ENCODE data around the gene KDM8. TPM values are rescaled to one million over a fixed set of nuclear protein-coding genes. Genes with fewer than 3 reads are reported as not detected.
A peak's percentile ranks its signal among the peaks of the same experiment; 100 is the strongest.

KDM8 gene
- total and polyA plus RNA-seq, 2 donors (not counting 3 experiments of a cell fraction or from before 2014, with no cell fraction given): 5.1 to 8.4 TPM

DNA sequence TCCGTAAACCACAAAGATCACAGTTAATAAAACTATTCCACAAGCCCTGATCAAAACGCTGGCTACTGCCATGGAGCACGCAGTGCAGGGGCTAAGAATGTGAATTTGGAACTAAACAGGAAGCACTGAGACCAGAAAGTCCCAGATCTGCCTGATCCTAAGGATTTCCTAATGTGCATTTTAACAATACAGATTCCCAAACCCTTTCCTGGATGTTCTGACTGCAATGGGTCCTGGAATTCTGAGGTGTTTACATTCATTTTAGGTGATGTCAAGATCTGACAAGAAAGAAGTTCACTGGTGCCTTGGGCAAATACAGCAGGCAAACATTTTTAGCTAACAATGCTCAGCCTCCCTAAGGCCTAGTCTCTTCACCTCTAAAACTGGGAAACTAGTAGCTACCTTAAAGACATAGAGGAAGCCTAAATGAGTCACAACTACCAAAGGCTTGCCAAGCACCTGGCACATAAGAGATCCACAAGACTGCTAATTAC lies 55.0 kb downstream of the KDM8 start:
- intact Hi-C loops (cut with micrococcal nuclease): loop anchor here (1.0 kb wide), 4 partner anchors 10 to 28 kb away; partner anchors contain the start of gene NSMCE1
- Histone ChIP-seq H3K27ac (ENCODE audit: insufficient read depth, low read depth, low read length) (peak overlapping the region; percentile 59), H3K9me3 (replicated peaks; ENCODE audit: control insufficient read depth, insufficient read depth, low read length) (no peaks in the 10 kb centered on the region), H2AFZ (ENCODE audit: low read depth, low read length) (peak overlapping the region; percentile 52), H3K4me1 (ENCODE audit: control insufficient read depth, extremely low read depth, insufficient read depth, low read length) (peaks cover 50% of the 10 kb centered on the region), H3K4me3 (replicated peaks in 1 of 3; ENCODE audit: insufficient read depth in 1 of 3, low read depth in 1 of 3, low read length in 3 of 3) (no peak overlapping the region), H4K20me1 (replicated peaks; ENCODE audit: control insufficient read depth, extremely low read depth, insufficient read depth, low read length) (no peaks in the 10 kb centered on the region), H3K9ac (replicated peaks; ENCODE audit: extremely low read depth, insufficient read depth, low read length) (peak overlapping the region; percentile 1), H3K79me2 (ENCODE audit: control insufficient read depth, insufficient read depth, low read length) (no peaks in the 10 kb centered on the region), H3K27me3 (ENCODE audit: control insufficient read depth in 2 of 2, insufficient read depth in 2 of 2, low read length in 2 of 2) (no peaks in the 10 kb centered on the region), H3K9me1 (replicated peaks; ENCODE audit: control insufficient read depth, extremely low read depth, insufficient read depth, low read length) (no peaks in the 10 kb centered on the region), H3K36me3 (ENCODE audit: control insufficient read depth in 2 of 2, extremely low read depth in 1 of 2, insufficient read depth in 2 of 2, low read length in 2 of 2) (no peaks in the 10 kb centered on the region), H3K4me2 (ENCODE audit: insufficient read depth, low read length) (peak overlapping the region; percentile 43)
- TF ChIP-seq EZH2 (IDR thresholded peaks at IDR 0.05; ENCODE audit: borderline replicate concordance, low read depth, low read length, severe bottlenecking) (no peak), POLR2AphosphoS5 (IDR thresholded peaks at IDR 0.05; ENCODE audit: insufficient read depth, low read depth, low read length) (peak; percentile 33), GATA2 (IDR thresholded peaks at IDR 0.05; ENCODE audit: insufficient read depth, insufficient read length, low read depth, low read length) (no peak), FOS (IDR thresholded peaks at IDR 0.05; ENCODE audit: borderline replicate concordance, insufficient read depth, low read length) (peak; percentile 21), POLR2A (IDR thresholded peaks at IDR 0.05; ENCODE audit: low read depth, low read length) (no peak), MYC (IDR thresholded peaks at IDR 0.05; ENCODE audit: low read depth, low read length) (no peak), JUN (IDR thresholded peaks at IDR 0.05; ENCODE audit: borderline replicate concordance, insufficient read depth, insufficient read length, low read depth) (peak; percentile 32)
- TF ChIP-seq, protein P1, sequence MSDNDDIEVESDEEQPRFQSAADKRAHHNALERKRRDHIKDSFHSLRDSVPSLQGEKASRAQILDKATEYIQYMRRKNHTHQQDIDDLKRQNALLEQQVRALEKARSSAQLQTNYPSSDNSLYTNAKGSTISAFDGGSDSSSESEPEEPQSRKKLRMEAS (IDR thresholded peaks at IDR 0.05; ENCODE audit: insufficient read depth, insufficient read length): no peak
- TF ChIP-seq, protein P2, sequence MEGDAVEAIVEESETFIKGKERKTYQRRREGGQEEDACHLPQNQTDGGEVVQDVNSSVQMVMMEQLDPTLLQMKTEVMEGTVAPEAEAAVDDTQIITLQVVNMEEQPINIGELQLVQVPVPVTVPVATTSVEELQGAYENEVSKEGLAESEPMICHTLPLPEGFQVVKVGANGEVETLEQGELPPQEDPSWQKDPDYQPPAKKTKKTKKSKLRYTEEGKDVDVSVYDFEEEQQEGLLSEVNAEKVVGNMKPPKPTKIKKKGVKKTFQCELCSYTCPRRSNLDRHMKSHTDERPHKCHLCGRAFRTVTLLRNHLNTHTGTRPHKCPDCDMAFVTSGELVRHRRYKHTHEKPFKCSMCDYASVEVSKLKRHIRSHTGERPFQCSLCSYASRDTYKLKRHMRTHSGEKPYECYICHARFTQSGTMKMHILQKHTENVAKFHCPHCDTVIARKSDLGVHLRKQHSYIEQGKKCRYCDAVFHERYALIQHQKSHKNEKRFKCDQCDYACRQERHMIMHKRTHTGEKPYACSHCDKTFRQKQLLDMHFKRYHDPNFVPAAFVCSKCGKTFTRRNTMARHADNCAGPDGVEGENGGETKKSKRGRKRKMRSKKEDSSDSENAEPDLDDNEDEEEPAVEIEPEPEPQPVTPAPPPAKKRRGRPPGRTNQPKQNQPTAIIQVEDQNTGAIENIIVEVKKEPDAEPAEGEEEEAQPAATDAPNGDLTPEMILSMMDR (IDR thresholded peaks at IDR 0.05; ENCODE audit: extremely low read depth in 1 of 2, insufficient read depth in 1 of 2, low read depth in 1 of 2, low read length in 2 of 2): no peak
- ChIA-PET CTCF (interaction anchor here (0.6 to 2.0 kb wide), 6 partner anchors 10 to 110 kb away, joined by 3 to 8 read pairs (median 4); no protein-coding TSS in a partner anchor), POLR2A (interaction anchor here (0.9 to 1.2 kb wide), 2 partner anchors 16 to 68 kb away, joined by 3 read pairs; no protein-coding TSS in a partner anchor)
- peak; percentile 82 for FAIRE-seq
- DNase-seq (ENCODE audit: low read depth, low spot score): peak; percentile 77
- dilution Hi-C loops (cut with MboI; ENCODE audit: extremely low pct_ligation_motif_present, low sequenced_read_pairs): no loop called here
- BruUV-seq (replicated peaks): no TSS peak
